GM21576 (cell line): Measurements from ENCODE around the gene TARP.
"Not testable (repeated sequence)": the region's sequence is repeated elsewhere in the genome, so short reads cannot be mapped to it uniquely, and the experiment has no call there.

Source experiments
- ATAC-seq: cut with Tn5 transposase; IDR thresholded peaks from one replicate; pipeline ENCODE4 v1.9.1; 2021; ENCODE audit warnings: mild to moderate bottlenecking, moderate library complexity; ENCODE audit not compliant: unreplicated experiment

The TARP gene

GRCh38 chr7:38299275-38299931, 26.0 kb upstream of the TARP start:
- ATAC-seq, result no peak

GRCh38 chr7:38296059-38296857, 22.8 kb upstream of the TARP start:
- peak; percentile 81 for ATAC-seq

DNA sequence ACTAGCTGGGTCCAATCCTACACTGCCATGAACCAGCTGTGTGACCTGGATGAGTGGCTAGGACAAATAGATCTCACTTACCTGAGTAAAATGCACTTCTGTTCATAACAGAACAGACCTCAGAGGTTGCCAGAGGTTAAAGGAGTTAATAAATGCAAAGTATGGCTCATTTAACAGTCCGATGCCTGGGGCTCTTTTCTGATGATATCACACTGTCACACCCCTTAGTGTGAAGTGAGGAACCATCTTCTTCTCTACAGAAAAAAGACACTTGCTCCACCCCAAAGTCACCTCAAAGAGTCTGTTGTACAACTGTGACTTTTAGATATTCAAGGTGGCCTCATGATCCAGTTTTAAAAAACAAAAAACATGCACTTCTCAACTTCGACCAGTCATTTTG, 21.5 kb upstream of the TARP start:
- no peak for ATAC-seq

GRCh38 chr7:38292442-38292841, 19.0 kb upstream of the TARP start:
- ATAC-seq, result no peak

DNA sequence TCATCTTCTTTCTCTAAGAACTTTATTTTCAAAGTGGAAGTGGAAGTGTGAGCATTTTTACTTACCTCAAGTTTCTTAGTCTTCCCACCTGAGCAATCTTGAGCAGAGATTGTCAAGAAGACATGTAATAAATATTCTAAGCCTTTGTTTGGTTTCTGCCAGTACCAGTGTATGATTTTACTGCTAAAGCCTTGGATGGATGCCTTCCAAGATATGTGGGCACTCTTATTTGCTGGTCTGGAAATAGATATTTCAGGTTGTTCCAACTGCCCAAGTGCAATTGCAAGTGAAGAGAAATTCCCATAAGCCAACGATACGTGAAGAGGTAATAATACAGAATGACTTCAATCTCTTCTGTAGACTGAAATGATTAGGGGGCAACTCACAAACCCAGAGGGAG, 18.2 kb upstream of the TARP start:
- ATAC-seq, result no peak

- ATAC-seq, result no peak
Measured at GRCh38 chr7:38291117-38291647, 17.7 kb upstream of the TARP start.

DNA sequence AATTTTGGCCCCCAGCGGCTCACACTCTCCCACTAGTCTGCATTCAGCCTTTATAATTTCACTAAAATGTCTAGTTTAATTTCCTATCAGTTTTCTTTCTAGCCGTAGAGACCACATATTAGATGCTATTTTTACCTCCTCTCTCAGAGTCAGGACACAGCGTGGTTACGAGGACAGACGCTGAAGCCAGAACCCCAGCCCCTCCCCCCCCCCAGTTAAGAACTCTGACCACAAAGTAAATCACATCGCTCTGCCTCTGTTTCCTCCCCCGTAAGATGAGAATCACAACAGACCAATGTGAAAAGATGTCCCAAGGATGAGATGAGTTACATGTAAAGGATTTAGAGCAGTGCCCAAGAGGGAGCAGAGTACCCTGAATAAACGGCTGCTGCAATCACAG, 11.1 kb upstream of the TARP start:
- no peak for ATAC-seq

GRCh38 chr7:38283809-38284208, 10.4 kb upstream of the TARP start:
- no peak for ATAC-seq

GRCh38 chr7:38283107-38283506, 9.7 kb upstream of the TARP start:
- ATAC-seq, result no peak

GRCh38 chr7:38282081-38282480, 8.6 kb upstream of the TARP start:
- no peak for ATAC-seq

DNA sequence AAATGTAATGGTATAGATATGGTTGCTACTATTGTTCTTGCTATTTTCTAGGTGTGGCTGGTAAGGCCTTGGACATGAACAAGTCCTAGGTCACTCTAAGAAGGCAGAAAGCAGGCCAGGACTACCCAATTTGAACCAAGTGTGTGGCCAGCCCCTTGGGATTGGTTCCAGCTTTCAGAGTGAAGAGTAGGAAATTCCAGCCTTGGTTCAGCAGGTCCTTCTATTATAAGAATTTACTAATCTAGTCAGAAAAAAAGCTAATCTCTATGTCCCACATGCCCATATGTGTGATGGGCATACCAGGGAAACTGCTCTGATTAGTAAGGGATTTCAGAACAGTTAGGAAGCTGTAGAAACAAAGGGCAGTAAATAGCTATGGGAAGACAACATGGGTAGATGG, 7.8 kb upstream of the TARP start:
- ATAC-seq, result no peak

GRCh38 chr7:38280707-38281106, 7.3 kb upstream of the TARP start:
- ATAC-seq, result no peak

- ATAC-seq, result no peak
Measured at GRCh38 chr7:38280000-38280399, 6.6 kb upstream of the TARP start.

DNA sequence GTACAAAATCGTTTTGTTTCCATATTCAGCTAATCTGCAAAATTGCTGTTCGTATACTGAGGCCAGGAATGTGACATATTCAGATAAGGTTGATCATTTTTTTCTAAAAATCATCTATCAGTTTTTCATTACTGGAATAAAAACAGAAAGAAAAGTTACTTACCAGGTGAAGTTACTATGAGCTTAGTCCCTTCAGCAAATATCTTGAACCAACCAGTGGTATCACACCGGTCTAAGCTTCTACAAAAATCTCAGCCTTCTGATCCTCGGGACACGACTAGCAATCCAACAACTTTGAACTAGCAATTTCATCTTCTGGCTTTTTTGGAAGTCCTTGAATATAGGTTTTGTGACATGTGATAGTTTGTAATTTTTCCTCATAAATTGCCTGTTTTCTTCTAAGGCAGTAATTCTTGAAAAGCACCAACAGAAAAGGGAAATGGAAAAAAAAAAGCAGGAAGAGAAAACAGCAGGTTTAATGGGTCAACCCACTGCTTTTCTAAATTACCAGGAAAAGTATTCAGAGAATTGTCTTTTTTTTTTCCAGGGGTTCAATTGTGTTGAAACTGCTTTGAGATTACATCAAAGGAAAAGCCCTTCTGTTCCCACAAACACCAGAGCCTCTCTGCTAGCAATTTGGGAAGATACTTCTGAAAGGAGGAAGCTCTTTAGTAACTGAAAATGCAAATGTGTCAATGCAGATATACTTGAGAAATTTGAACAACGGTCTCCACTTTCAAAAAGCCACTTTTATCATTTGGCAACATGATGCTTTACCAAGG, 2.9 kb upstream of the TARP start:
- ATAC-seq, result no peak

- ATAC-seq, result no peak
Measured at GRCh38 chr7:38274927-38275620, 1.6 kb upstream of the TARP start.

GRCh38 chr7:38274486-38274885, 1.1 kb upstream of the TARP start:
- ATAC-seq, result no peak

DNA sequence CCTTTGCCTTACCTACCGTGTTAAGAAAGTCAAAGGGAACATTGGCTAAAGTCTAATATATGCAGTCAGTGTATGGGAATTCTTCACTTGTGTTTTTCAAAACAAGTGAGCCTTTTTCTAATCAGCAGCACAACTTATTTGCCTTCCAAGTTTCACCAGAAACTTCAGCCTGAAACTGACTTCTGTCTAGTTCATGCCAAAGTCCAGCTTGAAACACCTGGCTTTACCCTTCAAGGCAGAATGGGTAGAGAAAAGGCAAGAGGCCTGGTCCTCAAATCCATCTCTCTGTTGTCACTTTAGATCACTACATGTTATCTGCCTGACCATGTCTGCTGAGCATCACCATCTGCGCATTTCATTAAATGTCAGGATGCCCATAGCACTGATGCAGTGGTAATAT, 3.0 kb downstream of the TARP start:
- ATAC-seq, result not testable (repeated sequence)

- ATAC-seq, result not testable (repeated sequence)
Measured at GRCh38 chr7:38269704-38270346, 3.6 kb downstream of the TARP start.

DNA sequence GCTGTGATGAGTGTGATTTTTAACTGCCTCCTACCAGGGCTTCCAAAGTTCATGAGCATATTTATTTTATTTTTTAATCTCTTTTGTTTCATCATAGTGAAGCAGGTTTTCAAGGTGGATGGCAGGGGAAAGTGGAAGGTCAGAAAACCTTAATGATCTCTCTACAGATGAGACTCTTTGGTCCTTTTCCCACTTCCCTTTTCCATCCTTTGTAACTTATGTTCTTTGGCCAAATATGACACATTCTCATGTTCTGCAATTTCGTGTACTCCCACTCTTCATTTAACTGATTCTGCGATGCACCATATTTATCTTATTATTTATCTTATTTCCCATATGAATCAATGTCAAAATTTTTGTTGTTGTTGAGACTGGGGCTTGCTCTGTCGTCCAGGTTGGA, 7.5 kb downstream of the TARP start:
- not testable (repeated sequence) for ATAC-seq

DNA sequence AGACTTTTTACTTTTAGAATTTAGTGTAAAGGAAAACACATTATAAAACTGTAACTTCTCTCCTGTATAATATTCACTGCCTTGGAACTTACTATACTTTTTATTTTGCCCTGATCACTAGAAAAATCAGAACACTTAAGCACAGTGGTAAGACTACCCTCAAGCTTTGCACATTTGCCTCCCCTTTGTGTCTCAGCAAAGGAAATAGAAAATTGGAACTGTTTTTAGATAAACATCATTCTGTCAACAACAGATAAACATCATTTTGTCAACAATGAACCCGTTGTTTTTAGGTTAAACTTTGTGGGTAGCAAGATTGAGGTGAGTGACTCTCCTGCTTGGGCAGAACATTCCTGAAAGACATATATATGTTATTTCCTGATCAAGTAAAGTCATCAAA, 8.8 kb downstream of the TARP start:
- not testable (repeated sequence) for ATAC-seq
